Inflammatory macrophage treated with lipopolysaccharide for 4 hours (primary cell): ENCODE measurements around the gene GFM2.
A peak's percentile ranks its signal among the peaks of the same experiment; 100 is the strongest.
"Not testable (repeated sequence)": the region's sequence is repeated elsewhere in the genome, so short reads cannot be mapped to it uniquely, and the experiment has no call there.

Experiments
- DNase-seq: peaks from one replicate; pipeline ENCODE4 v3.0.0-alpha.2; 2020

GFM2 gene, protein sequence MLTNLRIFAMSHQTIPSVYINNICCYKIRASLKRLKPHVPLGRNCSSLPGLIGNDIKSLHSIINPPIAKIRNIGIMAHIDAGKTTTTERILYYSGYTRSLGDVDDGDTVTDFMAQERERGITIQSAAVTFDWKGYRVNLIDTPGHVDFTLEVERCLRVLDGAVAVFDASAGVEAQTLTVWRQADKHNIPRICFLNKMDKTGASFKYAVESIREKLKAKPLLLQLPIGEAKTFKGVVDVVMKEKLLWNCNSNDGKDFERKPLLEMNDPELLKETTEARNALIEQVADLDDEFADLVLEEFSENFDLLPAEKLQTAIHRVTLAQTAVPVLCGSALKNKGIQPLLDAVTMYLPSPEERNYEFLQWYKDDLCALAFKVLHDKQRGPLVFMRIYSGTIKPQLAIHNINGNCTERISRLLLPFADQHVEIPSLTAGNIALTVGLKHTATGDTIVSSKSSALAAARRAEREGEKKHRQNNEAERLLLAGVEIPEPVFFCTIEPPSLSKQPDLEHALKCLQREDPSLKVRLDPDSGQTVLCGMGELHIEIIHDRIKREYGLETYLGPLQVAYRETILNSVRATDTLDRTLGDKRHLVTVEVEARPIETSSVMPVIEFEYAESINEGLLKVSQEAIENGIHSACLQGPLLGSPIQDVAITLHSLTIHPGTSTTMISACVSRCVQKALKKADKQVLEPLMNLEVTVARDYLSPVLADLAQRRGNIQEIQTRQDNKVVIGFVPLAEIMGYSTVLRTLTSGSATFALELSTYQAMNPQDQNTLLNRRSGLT

DNA sequence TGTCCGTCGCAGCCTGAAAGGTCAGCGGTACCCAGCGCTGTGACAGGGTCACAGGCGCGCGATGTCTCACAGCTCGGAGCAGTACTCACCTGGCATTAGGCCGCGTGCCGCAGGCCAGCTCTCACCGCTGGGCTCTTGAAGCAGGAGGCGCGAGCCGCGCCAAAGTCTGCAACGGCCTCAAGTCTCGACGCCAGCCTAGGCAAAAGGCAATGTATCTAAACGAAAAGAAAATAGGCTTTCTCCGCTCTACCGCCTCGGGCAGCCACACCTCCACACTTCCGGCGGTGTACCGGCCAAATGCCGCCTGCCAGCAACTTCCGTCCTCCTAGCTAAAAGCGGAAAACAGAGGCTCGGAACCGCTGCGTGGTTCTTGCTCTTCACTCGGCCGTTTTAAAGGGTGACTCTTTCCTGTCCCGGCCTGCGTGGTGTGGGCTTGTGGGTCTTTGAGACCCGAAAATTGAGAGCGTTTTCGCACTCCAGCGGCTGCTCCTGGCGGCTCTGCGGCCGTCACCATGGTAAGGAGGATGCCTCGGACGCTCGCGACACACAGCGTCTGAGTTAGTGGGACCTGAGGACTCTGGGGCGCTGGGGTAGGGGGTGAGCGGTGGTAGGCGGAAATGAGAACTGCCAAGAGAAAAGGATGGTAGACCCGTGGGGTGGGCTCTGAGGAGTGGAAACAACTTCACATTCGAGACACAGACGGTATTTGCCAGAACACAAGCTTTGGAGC is at the start of gene GFM2, which contains the start of gene NSA2:
GFM2 (minus strand) TSS at position 269 of the 730 bp plus-strand sequence. CDS start 3,375 bp downstream, outside the sequence.
NSA2 (plus strand) TSS at position 401 of the 730 bp plus-strand sequence; CDS start at position 513, 112 bp downstream.
- peak; percentile 95 for DNase-seq

DNA sequence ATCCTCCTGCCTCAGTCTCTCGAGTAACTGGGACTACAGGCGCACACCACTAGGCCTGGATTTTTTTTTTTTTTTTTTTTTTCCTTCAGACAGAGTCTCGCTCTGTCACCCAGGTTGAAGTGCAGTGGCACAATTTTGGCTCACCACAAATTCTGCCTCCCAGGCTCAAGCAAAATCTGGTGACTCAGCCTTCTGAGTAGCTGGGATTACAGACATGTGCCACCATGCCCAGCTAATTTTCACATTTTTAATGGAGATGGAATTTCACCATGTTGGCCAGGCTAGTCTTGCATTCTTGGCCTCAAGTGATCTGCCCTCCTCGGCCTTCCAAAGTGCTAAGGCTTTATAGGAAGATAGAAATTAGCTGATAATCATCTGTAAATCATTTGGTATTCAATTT is 44.0 kb upstream of the GFM2 start:
- no peak for DNase-seq

DNA sequence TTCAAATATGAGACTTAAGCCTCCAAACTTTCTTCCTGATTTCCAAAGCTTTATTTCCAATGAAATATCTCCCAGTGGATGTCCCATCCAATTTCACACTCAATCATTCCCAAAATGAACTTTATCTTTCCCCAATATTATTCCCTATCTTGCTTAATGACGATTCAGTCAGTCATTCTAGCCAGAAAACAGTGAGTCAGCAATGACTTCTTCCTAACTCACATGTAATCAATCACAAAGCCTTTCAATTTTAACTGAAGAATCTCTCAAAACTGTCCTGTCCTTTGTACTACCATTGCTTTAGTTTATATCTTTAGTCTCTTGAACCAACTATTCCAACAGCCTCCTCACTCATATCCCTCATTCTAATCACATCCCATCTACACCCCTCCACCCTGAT is 35.0 kb upstream of the GFM2 start:
- DNase-seq: no peak

DNA sequence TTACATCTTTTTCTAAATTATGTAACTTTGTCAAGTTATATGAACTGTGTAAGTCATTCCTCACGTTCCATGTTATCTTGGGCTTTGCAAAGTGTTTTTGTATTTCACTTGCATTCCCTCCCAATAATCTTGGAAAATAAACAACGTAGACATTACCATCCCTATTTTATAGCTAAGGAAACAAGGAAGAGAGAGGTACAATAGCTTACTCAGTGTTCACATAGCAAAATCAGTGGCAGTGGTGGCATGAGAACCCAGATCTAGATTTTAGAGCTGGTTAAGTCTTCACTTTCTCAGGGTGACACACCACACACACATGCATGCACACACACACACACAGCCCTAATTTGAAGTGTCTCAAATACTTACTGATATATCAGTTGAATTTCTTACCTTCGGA is 34.3 kb upstream of the GFM2 start:
- DNase-seq: no peak

DNA sequence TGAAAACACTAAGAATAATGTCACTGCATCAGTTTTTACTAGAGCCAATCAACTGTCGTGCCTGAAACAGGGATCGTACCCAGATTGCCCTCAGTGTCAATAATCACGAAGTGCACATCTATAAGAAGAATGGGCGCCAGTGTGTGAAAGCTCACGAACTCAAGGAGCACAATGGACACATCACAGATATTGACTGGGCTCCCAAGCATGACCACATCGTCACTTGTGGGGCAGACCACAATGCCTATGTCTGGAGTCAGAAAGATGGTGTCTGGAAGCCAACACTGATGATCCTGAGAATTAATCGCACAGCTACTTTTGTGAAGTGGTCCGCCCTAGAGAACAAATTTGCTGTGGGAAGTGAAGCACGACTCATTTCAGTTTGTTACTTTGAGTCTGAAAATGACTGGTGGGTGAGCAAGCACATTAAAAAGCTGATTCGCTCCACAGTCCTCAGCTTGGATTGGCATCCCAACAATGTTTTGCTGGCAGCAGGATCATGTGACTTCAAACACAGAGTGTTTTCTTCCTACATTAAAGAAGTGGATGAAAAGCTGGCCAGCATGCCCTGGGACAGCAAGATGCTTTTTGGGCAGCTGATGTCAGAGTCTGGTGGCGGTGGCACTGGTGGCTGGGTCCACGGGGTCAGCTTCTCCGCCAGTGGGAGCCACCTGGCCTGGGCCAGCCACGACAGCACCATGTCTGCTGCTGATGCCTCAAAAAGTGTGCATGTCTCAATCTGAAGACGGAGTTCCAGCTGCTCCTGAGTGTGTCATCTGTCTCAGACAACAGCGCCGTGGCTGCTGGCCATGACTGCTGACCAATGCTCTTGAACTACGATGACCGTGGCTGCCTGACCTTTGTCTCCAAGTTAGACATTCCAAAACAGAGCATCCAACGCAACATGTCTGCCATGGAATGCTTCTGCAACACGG is 32.3 kb upstream of the GFM2 start:
- DNase-seq: no peak

DNA sequence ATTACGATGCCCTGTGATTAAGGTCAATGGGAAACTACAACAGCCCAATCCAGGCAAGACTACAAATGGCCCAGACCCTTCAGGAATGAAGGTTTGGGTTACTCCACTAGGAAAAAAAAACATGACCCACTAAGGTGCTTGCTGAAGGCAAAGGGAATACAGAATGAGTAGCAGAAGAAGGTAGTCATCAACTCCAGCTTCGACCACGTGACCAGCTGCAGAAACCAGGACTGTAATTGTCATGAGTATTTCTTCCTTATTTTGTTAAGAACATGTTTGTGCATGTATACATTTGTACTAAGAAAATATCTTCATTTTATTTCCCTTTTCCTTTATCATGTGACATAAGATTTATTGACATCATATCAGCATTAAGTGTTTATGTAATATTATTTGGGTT is 24.8 kb upstream of the GFM2 start:
- DNase-seq: not testable (repeated sequence)

DNA sequence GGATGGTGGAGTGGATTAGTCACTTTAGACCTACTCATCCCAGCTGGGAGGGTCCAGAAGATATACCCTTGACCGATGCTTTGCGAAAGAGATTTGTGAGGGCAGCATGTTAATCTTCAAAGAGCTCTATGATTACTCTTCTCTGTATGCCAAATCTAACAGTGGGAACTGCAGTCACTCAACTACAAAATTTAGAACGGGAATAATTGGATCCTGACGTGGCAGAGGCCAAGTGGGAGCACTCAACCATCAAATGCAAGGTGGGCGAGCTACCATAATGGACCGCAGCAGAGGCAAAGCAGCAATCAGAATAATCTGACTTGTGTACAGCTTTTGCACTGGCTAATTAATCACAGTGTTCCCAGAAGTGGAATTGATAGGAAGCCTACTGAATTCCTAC is 20.5 kb upstream of the GFM2 start:
- DNase-seq: no peak

DNA sequence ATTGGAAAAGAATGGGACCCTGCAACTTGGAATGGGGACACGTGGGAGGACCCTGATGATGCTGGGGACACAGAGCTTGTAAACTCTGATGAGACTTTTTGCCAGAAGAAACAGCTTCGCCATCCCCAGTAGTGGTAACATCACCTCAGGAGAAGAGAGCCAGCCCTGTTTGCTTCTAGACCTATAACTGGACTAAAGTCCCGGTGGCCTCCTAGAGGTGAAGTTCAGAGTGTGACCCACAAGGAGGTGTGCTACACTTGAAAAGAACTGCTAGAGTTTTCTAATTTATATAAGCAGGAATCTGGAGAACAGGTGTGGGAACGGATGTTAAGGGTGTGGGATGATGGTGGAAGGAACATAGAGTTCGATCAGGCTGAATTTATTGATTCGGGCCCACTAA is 19.9 kb upstream of the GFM2 start:
- DNase-seq: no peak

DNA sequence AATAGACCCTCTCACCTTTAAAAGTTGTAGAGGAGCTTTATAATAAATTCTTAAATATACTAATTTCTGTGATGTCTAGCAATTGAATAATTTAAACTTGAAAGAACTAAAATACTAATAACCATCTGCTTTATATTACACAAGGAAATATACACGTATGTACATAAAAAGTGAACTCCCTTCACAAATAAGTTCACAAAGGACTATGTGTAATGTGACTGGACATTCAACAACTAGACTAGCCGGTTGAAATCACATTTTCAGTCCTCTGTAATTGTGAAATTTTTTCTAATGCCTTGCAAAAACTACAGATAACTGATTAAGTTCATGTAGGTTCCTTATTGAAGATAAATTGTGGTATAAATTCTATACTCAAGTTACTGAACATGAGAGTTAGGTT is 11.7 kb upstream of the GFM2 start:
- DNase-seq: no peak

DNA sequence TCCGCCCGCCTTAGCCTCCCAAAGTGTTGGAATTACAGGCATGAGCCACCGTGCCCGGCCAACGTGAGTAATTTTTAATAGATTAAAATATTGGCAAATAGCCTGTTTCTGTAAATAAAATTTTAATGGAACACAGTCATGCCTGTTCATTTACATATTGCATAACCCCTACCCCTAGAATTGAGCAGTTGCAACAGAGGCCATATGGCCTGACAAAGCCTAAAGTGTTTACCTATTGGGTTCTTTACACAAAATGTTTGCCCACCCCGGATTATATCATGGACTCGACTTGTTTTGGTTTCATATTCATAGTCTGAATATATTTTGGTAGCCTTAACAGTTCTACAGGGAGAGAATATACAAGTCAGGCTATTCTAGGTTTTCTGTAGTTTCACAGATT is 5.4 kb upstream of the GFM2 start:
- peak; percentile 9 for DNase-seq

DNA sequence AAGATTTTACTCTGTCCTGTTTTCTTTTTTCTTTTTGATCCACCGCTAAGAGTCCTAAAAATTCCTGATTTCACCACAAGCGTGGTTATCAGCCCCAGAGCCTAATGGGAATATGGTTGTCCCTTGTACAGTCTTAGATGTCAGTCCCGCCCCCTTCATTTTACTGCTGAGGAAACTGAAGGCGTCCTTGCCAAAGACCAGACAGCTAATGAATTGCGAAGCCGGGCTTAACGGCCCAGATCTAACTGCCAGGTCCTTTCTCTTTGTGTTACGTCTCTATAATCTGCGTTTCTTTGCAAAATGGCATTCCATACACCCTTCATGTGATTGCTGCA is 629 bp upstream of the GFM2 start:
- peak; percentile 76 for DNase-seq

DNA sequence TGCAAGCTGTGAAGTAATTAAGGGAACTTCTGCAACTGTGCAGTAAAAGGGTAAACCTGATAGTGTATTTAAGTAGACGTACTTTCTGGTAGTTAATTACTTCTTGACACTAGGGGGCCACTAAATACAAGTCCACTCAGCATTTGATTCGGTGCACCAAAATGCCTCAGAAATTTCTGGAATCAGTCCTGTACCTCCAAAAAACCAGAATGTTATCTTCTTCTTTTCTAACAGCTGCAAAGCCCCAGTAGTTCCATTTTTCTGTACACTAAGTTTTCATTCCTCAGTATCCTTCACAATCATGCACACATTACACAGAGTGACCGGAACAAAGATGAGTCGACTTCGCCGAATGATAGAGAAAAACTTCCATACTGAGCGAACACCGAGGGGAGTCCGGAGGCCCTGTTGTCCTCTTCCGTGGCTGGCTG is 484 bp downstream of the GFM2 start:
- DNase-seq: peak; percentile 73

DNA sequence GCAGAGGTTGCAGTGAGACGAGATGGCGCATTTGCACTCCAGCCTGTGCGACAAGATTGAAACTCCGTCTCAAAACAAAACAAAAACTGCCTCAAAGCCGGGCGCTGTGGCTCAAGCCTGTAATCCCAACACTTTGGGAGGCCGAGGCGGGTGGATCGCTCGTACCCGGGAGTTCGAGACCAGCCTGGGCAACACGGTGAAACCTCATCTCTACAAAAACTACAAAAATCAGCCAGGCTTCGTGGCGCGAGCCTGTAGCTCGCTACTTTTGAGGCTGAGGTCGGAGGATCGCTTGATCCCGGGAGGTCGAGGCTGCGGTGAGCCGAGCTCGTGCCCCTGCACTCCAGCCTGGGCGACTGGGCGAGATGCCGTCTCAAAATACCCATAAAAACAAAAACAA is 988 bp downstream of the GFM2 start:
- DNase-seq: no peak

DNA sequence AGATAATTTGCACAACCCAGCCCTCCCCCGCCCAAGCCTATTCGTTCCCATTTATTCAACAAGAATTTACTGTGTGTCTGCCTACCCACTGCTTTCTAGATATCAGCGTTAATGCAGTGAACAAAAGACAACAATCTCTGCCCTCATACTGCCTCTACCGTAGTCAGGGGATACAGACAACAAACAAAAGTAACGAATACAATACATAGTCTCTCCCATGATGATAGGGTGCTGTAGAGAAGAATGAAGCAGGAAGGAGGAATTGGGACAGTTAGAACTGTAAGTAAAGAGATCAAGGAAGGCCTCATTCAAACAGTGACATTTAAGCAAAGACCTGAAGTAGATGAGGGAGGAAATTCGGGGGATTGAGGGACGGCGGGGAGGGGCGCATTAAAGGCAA is 1.7 kb downstream of the GFM2 start:
- no peak for DNase-seq

DNA sequence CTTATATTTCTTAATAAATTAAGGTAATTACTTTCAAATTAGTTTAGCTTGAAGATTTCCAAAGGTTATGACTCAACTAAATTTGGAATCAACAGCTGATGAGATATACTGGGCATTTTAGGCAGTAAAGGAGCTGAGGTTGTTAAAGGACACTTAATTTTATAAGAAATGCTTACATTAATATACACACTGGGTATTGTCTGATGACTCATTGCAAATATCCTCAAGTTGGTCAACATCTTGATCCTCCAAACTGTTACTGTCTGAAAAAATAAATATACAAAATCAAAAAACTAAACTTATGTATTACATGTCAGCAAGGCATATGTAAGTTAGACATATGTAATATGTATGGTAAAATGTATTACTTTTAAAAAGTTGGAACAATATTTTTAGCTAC is 3.4 kb downstream of the GFM2 start:
- no peak for DNase-seq

DNA sequence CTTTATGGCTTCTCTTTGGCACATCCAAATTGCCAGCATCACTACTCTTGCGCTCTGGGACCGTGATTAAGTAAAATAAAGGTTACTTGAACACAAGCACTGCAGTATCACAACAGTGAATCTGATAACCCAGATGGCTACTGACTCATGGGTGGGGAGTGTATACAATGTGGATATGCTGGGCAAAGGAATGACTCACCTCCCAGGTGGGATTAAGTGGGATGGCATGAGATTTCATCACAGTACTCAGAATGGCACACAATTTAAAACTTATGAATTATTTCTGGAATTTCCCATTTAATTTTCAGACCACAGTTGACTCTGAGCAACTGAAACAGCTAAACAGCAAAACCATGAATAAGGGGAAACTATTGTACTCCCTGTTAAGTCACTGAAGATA is 4.3 kb downstream of the GFM2 start:
- DNase-seq: no peak

DNA sequence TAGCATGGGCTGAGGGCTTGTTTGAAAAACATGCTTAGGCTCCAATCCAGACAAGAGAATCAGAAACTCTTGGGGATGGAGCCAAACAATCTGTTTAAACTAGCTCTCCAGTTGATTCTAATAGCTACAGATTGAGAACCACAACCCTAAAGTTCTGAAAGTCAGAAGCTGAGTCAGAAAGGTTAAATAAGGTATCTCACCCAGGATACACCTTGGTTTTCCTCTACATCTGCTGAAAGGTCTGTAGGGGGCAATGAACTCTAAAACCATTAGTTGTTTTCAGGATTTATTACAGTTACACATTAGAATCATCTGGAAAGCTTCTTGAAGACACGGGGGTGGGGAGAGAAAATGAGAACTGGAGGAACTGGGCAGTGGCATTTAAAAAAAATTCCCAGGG is 5.7 kb downstream of the GFM2 start:
- DNase-seq: no peak

DNA sequence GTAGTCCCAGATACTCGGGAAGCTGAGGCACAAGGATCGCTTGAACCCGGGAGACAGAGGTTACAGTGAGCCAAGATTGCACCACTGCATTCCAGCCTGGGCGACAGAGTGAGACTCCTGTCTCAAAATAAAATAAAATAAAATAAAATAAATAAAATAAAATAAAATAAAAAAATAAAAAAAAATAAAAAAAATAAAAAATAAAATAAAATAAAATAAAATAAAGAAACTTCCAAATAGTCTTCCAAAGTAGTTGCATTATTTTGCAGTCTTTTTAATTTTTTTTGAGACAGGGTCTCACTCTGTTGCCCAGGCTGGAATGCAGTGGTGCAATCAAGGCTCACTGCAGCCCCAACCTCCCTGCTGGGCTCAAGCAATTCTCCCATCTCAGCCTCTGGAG is 18.2 kb downstream of the GFM2 start:
- not testable (repeated sequence) for DNase-seq

DNA sequence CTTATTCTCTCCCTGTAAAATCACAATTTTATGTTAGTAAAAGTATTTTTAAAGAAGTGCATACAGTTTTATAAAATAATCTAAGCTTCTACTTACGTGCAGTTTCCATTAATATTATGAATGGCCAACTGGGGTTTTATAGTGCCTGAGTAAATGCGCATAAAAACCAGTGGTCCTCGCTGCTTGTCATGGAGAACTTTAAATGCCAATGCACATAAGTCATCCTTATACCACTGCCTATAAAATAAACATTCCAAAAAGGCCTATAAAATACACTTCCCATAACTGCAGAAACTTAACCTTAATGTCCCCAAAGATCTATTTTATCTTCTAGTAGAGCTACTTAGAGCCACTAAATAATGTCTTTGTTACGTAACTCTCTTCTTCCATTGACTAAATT is 28.5 kb downstream of the GFM2 start:
- DNase-seq: no peak

DNA sequence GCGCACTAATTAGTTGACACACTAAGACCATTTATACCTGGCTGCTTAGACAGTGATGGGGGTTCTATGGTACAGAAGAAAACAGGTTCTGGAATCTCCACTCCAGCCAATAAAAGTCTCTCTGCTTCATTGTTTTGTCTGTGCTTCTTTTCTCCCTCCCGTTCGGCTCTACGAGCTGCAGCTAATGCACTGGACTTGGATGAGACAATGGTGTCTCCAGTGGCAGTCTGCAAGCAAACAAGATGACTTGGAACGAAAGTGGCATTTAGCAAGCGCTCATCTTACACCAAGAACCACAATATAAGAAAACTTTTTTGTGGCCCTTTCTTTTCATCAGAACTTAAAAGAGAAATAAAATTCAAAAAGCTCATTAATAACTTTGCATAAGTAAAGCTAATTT is 30.2 kb downstream of the GFM2 start:
- no peak for DNase-seq

DNA sequence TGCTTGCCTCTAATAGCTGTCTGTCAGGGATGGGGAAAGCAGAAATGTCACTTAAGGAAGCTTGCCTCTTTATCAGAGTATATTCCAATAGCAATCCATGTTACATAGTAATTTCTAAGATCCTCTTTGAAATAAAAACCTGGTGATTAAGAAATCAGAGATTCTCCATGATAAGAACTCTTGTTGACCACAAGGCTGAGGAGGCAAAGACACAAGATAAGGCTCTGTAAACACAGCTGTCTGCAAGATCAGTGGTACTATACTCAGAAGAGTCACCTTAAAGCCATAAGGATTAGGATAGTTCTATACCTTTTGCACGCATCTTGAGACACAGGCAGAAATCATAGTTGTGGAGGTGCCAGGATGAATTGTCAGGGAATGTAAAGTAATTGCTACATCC is 41.6 kb downstream of the GFM2 start:
- DNase-seq: no peak

DNA sequence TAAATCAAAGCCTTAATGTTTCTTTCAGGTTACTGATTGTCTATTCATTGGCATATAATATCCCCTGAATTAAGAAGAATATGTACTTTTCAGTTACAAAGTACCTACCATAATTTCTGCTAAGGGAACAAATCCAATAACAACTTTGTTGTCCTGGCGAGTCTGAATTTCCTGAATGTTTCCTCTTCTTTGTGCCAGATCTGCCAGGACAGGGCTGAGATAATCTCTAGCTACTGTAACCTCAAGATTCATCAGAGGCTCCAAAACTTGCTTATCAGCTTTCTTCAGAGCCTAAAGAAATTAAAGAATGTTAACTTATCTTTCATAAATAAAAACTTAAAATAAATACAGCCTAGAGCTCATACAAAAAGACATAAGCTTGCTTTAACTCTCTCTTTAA is 44.6 kb downstream of the GFM2 start:
- DNase-seq: no peak

DNA sequence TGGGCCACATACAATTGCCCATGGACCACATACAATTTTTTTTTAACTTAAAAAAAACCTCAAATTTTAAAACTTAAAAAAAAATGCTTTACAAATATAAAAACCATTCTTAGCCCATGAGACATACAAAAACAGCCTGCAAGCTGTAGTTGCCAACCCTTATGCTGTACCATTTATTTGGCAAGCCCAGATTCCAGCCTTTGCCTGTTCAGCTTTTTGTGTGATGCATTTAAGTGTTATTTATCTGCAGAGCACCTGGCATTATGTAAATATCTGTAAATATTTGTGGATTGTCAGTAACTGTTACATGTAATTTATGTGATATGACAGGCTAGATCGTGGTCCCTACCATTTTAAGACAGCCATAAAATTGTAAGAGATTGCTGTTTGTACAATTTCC is 49.3 kb downstream of the GFM2 start:
- no peak for DNase-seq
